ENCODE results near the gene ARID2.

The ARID2 gene

DNA sequence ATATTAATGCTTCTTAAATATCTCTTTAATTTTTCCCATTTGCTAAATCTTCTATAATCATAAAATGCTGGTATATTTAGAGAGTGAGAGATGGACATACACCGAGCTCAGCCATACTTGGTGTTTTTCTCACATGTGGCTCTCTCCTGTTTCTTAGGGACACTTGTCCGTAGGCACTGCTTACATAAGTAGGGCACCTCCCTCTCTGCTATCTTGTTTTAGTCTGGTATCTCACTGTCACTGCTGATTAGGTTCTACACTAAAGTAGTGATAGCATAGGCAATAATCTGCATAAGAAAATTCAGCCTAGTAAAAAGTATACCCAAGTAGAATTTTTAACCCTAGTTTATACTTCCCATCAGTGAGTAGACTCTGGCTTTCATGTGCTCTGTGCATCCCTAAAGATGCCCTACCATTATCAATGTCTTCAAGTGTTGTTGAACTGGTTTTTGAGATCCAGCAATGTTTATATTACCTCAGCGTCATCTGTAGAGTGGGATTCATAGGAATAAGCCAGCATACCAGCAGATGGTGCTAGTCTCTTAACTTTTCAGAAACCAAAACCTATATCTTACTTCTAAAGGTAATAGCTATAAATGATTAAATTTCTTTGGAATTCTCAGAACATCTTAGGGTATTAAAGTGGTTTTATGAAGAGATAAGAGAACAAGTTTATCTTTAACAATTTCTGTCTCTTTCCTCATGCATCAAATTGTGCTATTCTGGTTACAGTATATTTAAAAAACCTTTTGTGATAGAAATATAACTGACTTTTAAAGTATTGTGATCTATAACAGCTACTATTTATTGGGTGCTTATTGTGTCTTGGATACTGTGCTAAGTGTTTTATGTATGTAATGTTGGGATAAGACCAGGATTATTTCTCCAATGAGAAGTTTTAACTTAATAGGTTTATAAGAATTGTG lies 32.9 kb downstream of the ARID2 start:
- DNase-seq (ENCODE audit: low read depth in 2 of 2) = no peak

- DNase-seq (ENCODE audit: low read depth in 2 of 2) = no peak
Measured at GRCh38 chr12:45763381-45763780, 33.9 kb downstream of the ARID2 start.

DNA sequence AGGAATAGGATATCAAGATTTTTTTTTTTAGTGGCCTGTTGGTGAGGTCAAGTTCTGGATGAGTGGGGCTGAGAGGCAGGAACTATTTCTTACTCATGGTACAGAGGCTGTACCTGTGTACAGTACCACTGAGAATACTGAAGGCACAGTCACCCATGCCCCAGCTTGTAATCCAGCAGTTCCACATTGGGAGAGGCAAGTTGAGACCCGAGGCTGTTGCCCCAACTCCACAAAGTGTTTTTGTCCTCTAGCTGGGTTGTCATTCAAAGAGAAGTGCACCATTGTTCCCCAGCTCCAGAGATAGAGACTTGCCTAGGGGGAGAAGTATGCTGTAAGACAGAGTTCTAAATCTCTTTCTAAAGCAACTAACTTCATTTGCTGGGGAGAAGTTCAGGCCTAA lies 38.7 kb downstream of the ARID2 start:
- DNase-seq (ENCODE audit: low read depth in 2 of 2) = no peak

GRCh38 chr12:45773747-45774146 lies 44.2 kb downstream of the ARID2 start:
- DNase-seq (ENCODE audit: low read depth in 2 of 2) = no peak

- no peak for DNase-seq (ENCODE audit: low read depth in 2 of 2)
Measured at GRCh38 chr12:45774508-45775162, 45.1 kb downstream of the ARID2 start.

DNA sequence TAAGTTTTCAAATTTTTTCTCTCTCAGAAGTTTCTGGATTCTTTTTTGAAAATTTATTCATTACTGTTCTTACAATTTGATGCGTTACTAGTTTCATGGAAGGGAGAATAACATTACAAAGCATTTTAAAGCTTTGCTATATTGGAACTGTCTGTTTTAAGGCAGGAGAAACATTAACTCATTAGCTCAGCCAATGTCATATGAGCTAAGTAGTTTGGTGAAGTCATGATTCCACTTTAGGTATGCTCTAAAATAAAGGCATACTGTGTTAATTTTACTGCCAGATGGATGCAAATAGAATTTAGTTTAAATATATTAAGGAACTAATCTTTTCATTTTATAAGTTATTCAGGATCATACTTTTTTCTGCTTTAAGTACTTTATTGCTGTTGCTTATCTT lies 46.0 kb downstream of the ARID2 start:
- no peak for DNase-seq (ENCODE audit: low read depth in 2 of 2)

- DNase-seq (ENCODE audit: low read depth in 2 of 2) = no peak
Measured at GRCh38 chr12:45775964-45776363, 46.5 kb downstream of the ARID2 start.

DNA sequence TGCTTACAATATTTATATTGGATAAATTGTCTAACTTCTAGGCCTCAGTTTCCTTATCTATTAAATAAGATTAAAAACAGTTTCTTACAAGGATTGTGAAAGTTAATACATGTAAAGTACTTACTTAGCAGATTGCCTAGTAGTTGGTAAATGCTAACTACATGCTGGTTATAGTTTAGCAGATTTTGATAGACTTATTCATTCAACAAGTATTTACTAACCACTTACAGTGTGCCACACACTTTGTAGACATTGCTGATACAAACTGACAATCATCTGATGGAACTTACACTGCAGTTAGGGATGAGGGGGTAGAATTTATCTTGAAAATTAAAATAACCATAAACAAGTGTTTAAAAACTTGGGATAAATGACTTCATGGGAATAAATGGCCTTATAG lies 50.4 kb downstream of the ARID2 start:
- DNase-seq (ENCODE audit: low read depth in 2 of 2) = no peak

- no peak for DNase-seq (ENCODE audit: low read depth in 2 of 2)
Measured at GRCh38 chr12:45781080-45781479, 51.6 kb downstream of the ARID2 start.

- no peak for DNase-seq (ENCODE audit: low read depth in 2 of 2)
Measured at GRCh38 chr12:45785315-45785714, 55.8 kb downstream of the ARID2 start.

DNA sequence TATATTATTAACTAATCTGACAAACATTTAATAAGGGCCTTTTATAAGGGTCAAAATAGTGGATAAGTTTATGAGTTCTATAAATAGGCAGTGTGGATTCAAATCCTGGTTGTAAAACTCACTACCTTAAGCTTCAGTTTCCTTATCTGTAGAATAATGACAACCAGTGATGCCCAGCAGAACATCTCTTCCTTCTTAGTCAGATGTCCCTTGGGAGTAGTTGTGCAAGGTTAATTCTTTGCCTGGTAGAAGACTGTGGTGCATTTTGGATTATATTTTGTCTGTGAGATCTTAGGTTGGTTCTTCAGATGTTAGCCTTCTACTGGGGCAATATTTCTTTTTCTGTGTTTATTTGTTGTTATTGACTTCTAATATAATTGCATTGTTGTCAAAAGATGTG lies 59.5 kb downstream of the ARID2 start:
- no peak for DNase-seq (ENCODE audit: low read depth in 2 of 2)

DNA sequence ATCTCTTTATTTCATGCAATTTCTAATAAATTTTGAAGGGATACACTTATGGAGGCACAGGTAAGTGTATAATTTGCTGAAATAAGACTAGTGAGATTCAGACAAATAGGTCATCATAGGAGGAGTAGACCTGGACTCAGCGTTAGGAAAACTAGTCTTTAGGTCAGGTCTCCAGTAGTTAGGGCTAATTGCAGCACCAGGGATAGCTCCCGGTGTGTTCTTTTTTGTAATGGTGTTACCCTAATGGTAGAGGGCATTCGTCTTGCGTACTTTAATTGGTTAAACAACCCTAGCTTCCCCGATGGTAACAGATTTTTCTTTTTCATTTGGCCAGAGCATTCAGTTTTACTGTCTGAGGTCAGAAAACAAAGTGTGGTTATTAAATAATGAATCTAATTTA lies 64.9 kb downstream of the ARID2 start:
- DNase-seq (ENCODE audit: low read depth in 2 of 2) = no peak

DNA sequence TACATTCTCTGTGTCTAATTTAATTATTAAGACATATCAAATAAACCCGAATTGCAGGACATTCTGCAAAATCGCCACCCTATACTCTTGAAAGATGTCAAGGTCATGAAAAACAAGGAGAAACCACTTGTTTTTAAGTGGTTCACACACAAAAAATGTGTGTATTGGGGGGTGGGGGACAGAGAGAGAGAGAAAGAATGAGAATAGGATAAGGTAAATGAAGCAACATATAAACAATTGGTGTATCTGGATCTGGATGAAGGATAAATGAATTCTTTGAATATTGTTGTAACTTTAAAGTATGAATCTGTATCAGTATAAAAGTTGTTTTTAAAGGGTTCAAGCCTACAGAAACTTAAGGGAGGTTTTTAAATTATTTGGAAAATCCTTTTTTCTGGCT lies 72.1 kb downstream of the ARID2 start:
- no peak for DNase-seq (ENCODE audit: low read depth in 2 of 2)

DNA sequence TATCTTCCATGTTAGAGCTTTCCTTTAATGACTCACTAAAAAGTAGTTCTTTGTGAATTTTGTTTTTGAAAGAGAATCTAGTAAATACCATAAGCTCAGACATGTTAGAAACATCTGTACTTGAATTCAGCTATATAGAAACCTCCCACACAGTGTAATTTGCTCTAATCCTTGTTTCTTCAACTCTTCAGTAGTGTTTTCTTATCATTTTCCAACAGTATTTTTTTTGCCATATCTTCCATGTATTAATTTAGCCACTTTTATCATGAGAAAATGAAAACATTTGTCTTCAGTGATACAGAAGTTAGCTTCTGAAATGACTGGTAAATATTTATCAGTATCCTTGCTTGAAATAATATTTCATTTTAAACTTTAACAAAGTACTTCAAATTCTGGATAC lies 73.6 kb downstream of the ARID2 start:
- no peak for DNase-seq (ENCODE audit: low read depth in 2 of 2)

GRCh38 chr12:45816652-45817051 lies 87.1 kb downstream of the ARID2 start:
- DNase-seq (ENCODE audit: low read depth in 2 of 2) = no peak

GRCh38 chr12:45827974-45828373 lies 98.5 kb downstream of the ARID2 start:
- no peak for DNase-seq (ENCODE audit: low read depth in 2 of 2)

DNA sequence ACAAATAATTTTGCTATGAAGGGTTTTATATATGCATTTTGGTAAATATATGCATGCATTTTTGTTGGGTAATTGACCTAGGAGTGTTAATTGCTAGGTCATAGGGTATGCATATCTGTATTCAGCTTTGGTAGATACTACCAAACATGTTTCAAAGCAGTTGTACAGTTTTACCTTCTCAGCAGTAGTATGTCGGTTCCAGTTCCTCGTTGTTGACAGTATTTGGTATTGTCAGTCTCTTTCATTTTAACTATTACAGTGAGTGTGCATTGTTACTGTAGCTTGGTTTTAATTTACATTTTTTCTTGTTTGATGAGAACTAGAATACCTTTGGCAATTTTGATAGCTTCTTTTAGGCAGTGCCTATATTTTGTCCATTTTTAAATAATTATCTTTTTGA lies 98.9 kb downstream of the ARID2 start:
- DNase-seq (ENCODE audit: low read depth in 2 of 2) = no peak

- DNase-seq (ENCODE audit: low read depth in 2 of 2) = no peak
Measured at GRCh38 chr12:45831590-45831989, 102.1 kb downstream of the ARID2 start.

GRCh38 chr12:45833401-45833800 lies 103.9 kb downstream of the ARID2 start:
- DNase-seq (ENCODE audit: low read depth in 2 of 2) = no peak

DNA sequence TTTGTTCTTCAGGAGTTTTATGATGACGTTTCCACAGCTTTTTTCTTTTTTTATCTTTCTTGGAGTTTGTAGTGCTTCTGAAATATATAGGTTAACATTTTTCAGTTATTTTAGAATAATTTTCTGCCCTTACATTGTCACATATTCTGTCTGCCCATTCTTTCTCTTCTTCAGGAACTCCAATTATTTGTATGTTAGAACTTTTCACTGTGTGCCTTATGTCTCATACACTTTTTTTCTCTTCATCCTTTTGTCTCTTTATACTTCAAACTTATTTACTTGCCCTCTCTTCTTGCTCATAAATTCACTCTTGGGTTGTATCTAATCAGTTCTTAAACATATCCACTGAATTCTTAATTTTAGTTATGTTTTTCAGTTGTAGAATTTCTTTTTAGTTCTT lies 105.3 kb downstream of the ARID2 start:
- DNase-seq (ENCODE audit: low read depth in 2 of 2) = no peak

- DNase-seq (ENCODE audit: low read depth in 2 of 2) = no peak
Measured at GRCh38 chr12:45839917-45840316, 110.4 kb downstream of the ARID2 start.

DNA sequence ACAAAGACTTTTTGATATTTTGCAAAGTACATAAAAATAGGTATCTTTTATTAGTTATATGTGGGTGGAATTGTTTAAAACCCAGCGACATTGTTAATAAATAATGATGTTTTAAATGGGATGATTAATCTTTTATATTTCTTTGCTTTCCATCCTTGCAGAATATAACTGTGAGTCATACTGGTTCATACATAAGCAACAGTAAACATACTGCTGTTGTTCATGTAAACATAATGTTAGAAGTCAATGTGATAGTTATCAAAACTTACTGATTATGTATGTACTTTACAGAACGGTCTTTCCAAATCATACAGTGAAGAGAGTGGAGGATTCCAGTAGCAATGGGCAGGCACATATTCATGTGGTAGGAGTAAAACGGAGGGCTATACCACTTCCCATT lies 119.8 kb downstream of the ARID2 start:
- no peak for DNase-seq (ENCODE audit: low read depth in 2 of 2)

DNA sequence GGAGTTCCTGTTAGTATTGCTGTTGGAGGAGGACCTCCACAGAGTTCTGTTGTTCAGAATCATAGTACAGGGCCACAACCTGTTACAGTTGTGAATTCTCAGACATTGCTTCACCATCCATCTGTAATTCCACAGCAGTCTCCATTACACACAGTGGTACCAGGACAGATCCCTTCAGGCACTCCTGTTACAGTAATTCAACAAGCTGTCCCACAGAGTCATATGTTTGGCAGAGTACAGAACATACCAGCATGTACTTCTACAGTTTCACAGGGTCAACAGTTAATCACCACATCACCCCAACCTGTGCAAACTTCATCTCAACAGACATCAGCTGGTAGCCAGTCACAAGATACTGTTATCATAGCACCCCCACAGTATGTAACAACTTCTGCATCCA lies 120.8 kb downstream of the ARID2 start:
- no peak for DNase-seq (ENCODE audit: low read depth in 2 of 2)

Measured in activated CD4-positive, alpha-beta T cell treated with anti-CD3 and anti-CD28 coated beads for 24 hours (primary cell).